AG04450 (cell line): ENCODE data around the gene TEKT2. TPM values are rescaled to one million over a fixed set of nuclear protein-coding genes. Genes with fewer than 3 reads are reported as not detected.

ENCODE experiments used
- CTCF ChIA-PET: fragments of 300-600, 350-600 bp; formaldehyde crosslinking; extraction: SDS; loops from one replicate; lab custom pipeline; 2022; ENCODE audit warnings: antibody characterized with exemption, inconsistent platforms; lab: Charles Lee
- POLR2A ChIA-PET: fragments of 350-600 bp; formaldehyde crosslinking; extraction: SDS; loops from one replicate; lab custom pipeline; 2021; ENCODE audit warnings: antibody characterized with exemption, inconsistent platforms; lab: Yijun Ruan, JAX
- DNase-seq: peaks from one replicate; pipeline ENCODE4 v3.0.0-alpha.2; 2011; ENCODE audit warnings: low read depth, low spot score
- H3K27ac ChIP-seq: one replicate; pipeline ENCODE4 v1.5.1; 2012; ENCODE audit warnings: low read depth, low read length, control low read depth
- H3K27me3 ChIP-seq: one replicate; pipeline ENCODE4 v1.6.0; 2012; ENCODE audit warnings: low read length; ENCODE audit not compliant: control insufficient read depth, insufficient read depth
- H3K4me3 ChIP-seq: 2 replicates; pipeline ENCODE4 v1.5.1; 2011; ENCODE audit warnings: mild to moderate bottlenecking, low read depth, low read length, control low read depth
- H3K9me3 ChIP-seq: 2 replicates; pipeline ENCODE4 v1.5.1; 2012; ENCODE audit warnings: low read length; ENCODE audit not compliant: control insufficient read depth, insufficient read depth
- CTCF ChIP-seq: IDR thresholded peaks from 2 replicates; pipeline ENCODE4 v1.5.1; 2011; ENCODE audit warnings: low read depth, low read length, control low read depth, inconsistent platforms
- polyA plus RNA-seq: library from polyadenylated mRNA; depleted of rRNA; stranded (reverse); fragments of >200 nt; gene quantifications from 2 replicates; pipeline ENCODE4 v1.2.3, GENCODE V29; 2011

The TEKT2 gene
- polyA plus RNA-seq, 1 experiment: 0.12 TPM

DNA sequence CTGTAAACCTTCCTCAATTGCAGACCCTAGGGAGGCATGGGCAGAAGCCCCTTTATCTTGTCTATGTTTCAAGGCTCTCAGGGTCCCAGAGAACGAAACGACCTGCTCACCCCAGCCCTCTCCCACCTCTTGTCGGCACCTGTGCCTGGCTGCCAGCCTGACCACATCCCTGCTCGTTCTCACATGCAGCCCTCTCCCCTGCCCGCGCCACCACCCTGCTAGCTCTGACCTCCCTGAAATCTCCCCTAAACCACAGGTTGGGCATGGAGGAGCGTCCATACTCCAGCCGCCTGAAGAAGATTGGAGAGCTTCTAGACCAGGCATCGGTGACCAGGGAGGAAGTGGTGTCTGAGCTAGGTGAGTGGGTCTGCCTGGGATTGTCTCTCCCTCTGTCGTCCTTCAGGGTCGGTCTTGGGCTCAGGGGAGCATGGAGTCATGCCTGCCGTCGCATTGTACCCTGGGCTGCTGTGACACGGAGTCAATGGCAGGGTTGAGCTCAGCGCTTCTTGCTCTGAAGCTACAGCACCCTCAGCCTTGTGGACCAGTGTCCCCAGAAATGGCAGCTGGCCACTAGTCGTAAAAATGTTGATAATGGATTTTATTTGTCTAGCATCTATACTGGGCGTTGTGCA is 8.4 kb downstream of the TEKT2 start:
- no peak for DNase-seq
- ChIA-PET POLR2A (no interaction called here), CTCF (interaction anchor here (0.8 to 1.5 kb wide), 3 partner anchors 43 to 208 kb away, joined by 3 to 5 read pairs (median 3); no protein-coding TSS in a partner anchor)
- H3K27me3 ChIP-seq: no peaks in the 10 kb centered on the region
- no peak overlapping the region for H3K4me3 ChIP-seq
- no peaks in the 10 kb centered on the region; the same call in 1 of the 2 replicates for H3K9me3 ChIP-seq
- H3K27ac ChIP-seq: no peak overlapping the region
- TF ChIP-seq CTCF: no peak

GRCh38 chr1:36092798-36093185 is 8.9 kb downstream of the TEKT2 start:
- DNase-seq: no peak
- TF ChIP-seq CTCF: no peak
- Histone ChIP-seq H3K4me3 (no peak overlapping the region), H3K9me3 (no peaks in the 10 kb centered on the region; the same call in 1 of the 2 replicates), H3K27ac (no peak overlapping the region), H3K27me3 (no peaks in the 10 kb centered on the region)
- CTCF ChIA-PET: interaction anchor here (0.8 to 1.5 kb wide), 3 partner anchors 27 to 207 kb away, joined by 3 to 5 read pairs (median 3); no protein-coding TSS in a partner anchor
- POLR2A ChIA-PET: no interaction called here

GRCh38 chr1:36093226-36093625 is 9.3 kb downstream of the TEKT2 start:
- H3K27ac ChIP-seq: no peak overlapping the region
- H3K9me3 ChIP-seq: no peaks in the 10 kb centered on the region; the same call in 1 of the 2 replicates
- POLR2A ChIA-PET: no interaction called here
- no peaks in the 10 kb centered on the region for H3K27me3 ChIP-seq
- no peak overlapping the region for H3K4me3 ChIP-seq
- CTCF ChIA-PET: interaction anchor here (0.8 to 1.5 kb wide), 3 partner anchors 27 to 207 kb away, joined by 3 to 5 read pairs (median 3); no protein-coding TSS in a partner anchor
- TF ChIP-seq CTCF: no peak
- DNase-seq: no peak

DNA sequence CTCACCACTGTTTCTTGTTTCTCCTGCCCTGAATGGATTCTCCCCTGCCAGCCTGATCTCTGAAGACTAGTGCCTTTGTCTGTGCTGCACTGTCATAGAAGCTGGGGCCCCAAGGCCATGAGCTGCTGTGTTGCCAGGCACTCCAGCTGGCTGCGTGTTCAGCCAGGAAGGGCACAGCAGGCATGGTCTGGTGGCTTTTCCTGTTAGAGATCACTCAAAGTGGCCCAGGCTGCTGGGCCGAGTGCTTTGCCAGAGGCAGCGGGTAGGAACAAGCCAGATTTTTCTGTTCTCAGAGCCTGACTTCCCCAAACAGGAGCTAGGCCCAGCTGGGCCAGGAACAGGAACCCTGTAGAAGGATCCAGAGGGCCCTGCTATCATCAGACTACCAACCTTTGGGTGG is 10.0 kb downstream of the TEKT2 start:
- Histone ChIP-seq H3K4me3 (no peak overlapping the region), H3K27me3 (no peaks in the 10 kb centered on the region), H3K9me3 (no peaks in the 10 kb centered on the region; the same call in 1 of the 2 replicates), H3K27ac (no peak overlapping the region)
- DNase-seq: no peak
- no peak for TF ChIP-seq CTCF
- ChIA-PET CTCF (interaction anchor here (1.1 to 10.4 kb wide), 2 partner anchors 26 to 41 kb away, joined by 3 to 145 read pairs; no protein-coding TSS in a partner anchor), POLR2A (interaction anchor here (0.6 kb wide), 1 partner anchor 328 kb away, joined by 3 read pairs; no protein-coding TSS in a partner anchor)

- no peak for DNase-seq
These were observed 10.7 kb downstream of the TEKT2 start for GRCh38 chr1:36094621-36095061.

More at GRCh38 chr1:36094621-36095061, 10.7 kb downstream of the TEKT2 start:
- Histone ChIP-seq H3K27ac (no peak overlapping the region), H3K4me3 (no peak overlapping the region), H3K9me3 (no peaks in the 10 kb centered on the region; the same call in 1 of the 2 replicates), H3K27me3 (no peaks in the 10 kb centered on the region)
- no peak for TF ChIP-seq CTCF
- CTCF ChIA-PET: interaction anchor here (0.8 to 10.4 kb wide), 3 partner anchors 40 to 324 kb away, joined by 3 to 145 read pairs (median 4); no protein-coding TSS in a partner anchor
- POLR2A ChIA-PET: interaction anchor here (0.6 kb wide), 2 partner anchors 327 to 1450 kb away, joined by 3 read pairs; no protein-coding TSS in a partner anchor
